HepG2 (cell line): Measurements from ENCODE around the gene IMPDH1. TPM values are rescaled to one million over a fixed set of nuclear protein-coding genes. Genes with fewer than 3 reads are reported as not detected.

Experiments used
- ELF3 ChIP-seq: IDR thresholded peaks from 2 replicates; pipeline ENCODE4 v1.6.1; 2016; ENCODE audit warnings: missing genetic modification reagents, missing compliant biosample characterization
- YEATS4 ChIP-seq: sonication (generic); formaldehyde crosslinking; IDR thresholded peaks from 2 replicates; pipeline ENCODE4 v1.4.0; 2020; ENCODE audit warnings: missing genetic modification reagents, borderline replicate concordance
- ZMAT3 ChIP-seq: sonication (generic); formaldehyde crosslinking; conservative IDR thresholded peaks from 2 replicates; pipeline ENCODE4 v1.7.0; 2021; ENCODE audit warnings: missing genetic modification reagents
- ZNF350 ChIP-seq: sonication (generic); formaldehyde crosslinking; IDR thresholded peaks from 2 replicates; pipeline ENCODE4 v1.4.0; 2020; ENCODE audit warnings: mild to moderate bottlenecking, low read depth, missing genetic modification reagents, borderline replicate concordance
- ZNF766 ChIP-seq: sonication (generic); formaldehyde crosslinking; IDR thresholded peaks from 2 replicates; pipeline ENCODE4 v1.5.0; 2020; ENCODE audit warnings: missing genetic modification reagents, borderline replicate concordance
- polyA plus RNA-seq, 8 experiments: library from polyadenylated mRNA; depleted of rRNA in 3 of 8; stranded (reverse) in 7 of 8; unstranded in 1 of 8; fragments of >200 nt; fragmentation: Illumina TruSeq in 4 of 8; extraction: Trizol in 4 of 8; gene quantifications; 2 replicates each; pipeline versions ENCODE4 v1.2.1 to v1.2.3, GENCODE V29; 2011 to 2016; ENCODE audit warnings: low read depth in 4 of 8, missing spikeins in 1 of 8, mixed read lengths in 1 of 8; ENCODE audit not compliant: insufficient read depth in 1 of 8
- total RNA-seq, 5 experiments: library from RNA; depleted of rRNA; stranded (reverse); fragments of >200 nt; fragmentation: Illumina TruSeq; extraction: Trizol; gene quantifications; 2 replicates each; pipeline ENCODE4 v1.2.3, GENCODE V29; 2016; ENCODE audit warnings: low read depth in 1 of 5
- TF ChIP-seq, protein P1 (sequence below), 2 experiments: fragments of 450-650 bp in 1 of 2; sonication (generic) in 1 of 2; formaldehyde crosslinking in 1 of 2; IDR thresholded peaks; 2 replicates each; pipeline versions ENCODE4 v1.6.1 to v1.8.0; 2016 to 2022; ENCODE audit warnings: antibody characterized with exemption in 1 of 2, mild to moderate bottlenecking in 1 of 2, missing genetic modification reagents in 1 of 2
- TF ChIP-seq, protein P2 (sequence below): sonication (generic); formaldehyde crosslinking; IDR thresholded peaks from 2 replicates; pipeline ENCODE4 v1.8.0; 2022; ENCODE audit warnings: mild to moderate bottlenecking, missing genetic modification reagents, moderate library complexity
- TF ChIP-seq, protein P3 (sequence below): sonication (generic); formaldehyde crosslinking; IDR thresholded peaks from 2 replicates; pipeline ENCODE4 v1.4.0; 2020; ENCODE audit warnings: missing genetic modification reagents, borderline replicate concordance
- TF ChIP-seq, protein P4 (sequence below): fragments of 450-650 bp; IDR thresholded peaks from 2 replicates; pipeline ENCODE4 v1.6.1; 2017; ENCODE audit warnings: mild to moderate bottlenecking

The IMPDH1 gene
- total and polyA plus RNA-seq, 2 of the 13 experiments (the other 11 are each of a cell fraction or from before 2014, with no cell fraction given) = 22.8 to 34.0 TPM

DNA sequence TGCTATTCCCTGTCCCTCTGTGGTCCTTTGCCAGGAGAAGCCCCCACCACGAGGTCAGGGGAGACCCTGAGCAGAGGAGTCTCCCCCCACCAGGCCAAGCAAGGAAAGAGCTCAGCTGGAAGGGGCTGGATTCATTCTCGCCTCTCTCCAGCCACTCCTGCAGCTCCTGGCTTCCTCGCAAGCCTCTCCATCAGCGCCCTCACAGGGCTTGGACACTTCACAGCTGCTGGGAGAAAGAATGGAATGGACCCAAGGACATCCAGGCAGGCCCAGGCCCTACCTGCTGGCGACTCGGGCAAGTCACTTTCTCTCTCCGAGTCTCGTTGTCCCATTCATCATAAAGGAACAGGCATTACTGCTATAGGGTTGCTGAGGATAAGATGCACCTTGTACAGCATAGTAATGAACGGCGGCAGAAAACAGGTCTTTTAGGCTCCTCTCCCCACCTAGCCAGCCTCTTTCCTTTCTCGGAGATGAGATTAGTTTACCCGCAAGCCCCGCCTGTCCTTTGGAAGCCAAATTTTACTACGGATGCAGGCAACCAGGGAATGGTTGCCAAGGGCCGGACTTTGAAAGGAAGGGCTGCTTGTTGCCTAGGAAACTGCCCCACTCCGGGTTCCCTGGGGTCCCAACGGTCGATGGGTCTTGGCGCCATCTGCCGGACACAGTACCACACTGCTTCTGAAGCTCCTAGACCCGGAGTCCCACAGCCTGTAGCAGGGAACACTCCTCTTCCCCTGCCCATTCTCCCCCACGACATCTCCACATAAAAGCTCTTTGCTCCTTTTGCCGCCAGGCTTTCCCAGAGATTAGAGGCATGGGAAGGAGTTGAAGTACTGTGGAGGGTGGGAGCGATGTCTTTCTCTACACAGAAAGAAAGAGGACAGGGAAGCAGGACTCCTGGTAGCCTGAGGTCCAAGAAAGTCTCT, 22.3 kb downstream of the IMPDH1 start (continued):
- TF ChIP-seq, protein P1, sequence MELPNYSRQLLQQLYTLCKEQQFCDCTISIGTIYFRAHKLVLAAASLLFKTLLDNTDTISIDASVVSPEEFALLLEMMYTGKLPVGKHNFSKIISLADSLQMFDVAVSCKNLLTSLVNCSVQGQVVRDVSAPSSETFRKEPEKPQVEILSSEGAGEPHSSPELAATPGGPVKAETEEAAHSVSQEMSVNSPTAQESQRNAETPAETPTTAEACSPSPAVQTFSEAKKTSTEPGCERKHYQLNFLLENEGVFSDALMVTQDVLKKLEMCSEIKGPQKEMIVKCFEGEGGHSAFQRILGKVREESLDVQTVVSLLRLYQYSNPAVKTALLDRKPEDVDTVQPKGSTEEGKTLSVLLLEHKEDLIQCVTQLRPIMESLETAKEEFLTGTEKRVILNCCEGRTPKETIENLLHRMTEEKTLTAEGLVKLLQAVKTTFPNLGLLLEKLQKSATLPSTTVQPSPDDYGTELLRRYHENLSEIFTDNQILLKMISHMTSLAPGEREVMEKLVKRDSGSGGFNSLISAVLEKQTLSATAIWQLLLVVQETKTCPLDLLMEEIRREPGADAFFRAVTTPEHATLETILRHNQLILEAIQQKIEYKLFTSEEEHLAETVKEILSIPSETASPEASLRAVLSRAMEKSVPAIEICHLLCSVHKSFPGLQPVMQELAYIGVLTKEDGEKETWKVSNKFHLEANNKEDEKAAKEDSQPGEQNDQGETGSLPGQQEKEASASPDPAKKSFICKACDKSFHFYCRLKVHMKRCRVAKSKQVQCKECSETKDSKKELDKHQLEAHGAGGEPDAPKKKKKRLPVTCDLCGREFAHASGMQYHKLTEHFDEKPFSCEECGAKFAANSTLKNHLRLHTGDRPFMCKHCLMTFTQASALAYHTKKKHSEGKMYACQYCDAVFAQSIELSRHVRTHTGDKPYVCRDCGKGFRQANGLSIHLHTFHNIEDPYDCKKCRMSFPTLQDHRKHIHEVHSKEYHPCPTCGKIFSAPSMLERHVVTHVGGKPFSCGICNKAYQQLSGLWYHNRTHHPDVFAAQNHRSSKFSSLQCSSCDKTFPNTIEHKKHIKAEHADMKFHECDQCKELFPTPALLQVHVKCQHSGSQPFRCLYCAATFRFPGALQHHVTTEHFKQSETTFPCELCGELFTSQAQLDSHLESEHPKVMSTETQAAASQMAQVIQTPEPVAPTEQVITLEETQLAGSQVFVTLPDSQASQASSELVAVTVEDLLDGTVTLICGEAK (IDR thresholded peaks at IDR 0.05) = no peak
- TF ChIP-seq, protein P1 (CRISPR knock-in tag; IDR thresholded peaks at IDR 0.05) = no peak
- TF ChIP-seq ELF3 (CRISPR knock-in tag) = no peak
- no peak for TF ChIP-seq ZMAT3 (CRISPR knock-in tag)
- TF ChIP-seq, protein P2, sequence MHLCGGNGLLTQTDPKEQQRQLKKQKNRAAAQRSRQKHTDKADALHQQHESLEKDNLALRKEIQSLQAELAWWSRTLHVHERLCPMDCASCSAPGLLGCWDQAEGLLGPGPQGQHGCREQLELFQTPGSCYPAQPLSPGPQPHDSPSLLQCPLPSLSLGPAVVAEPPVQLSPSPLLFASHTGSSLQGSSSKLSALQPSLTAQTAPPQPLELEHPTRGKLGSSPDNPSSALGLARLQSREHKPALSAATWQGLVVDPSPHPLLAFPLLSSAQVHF (CRISPR knock-in tag) = no peak
- TF ChIP-seq ZNF350 (CRISPR knock-in tag) = peak; percentile 18; the same call in 1 of the 2 replicates
- TF ChIP-seq ZNF766 (CRISPR knock-in tag) = no peak
- no peak for TF ChIP-seq YEATS4 (CRISPR knock-in tag)
- TF ChIP-seq, protein P3, sequence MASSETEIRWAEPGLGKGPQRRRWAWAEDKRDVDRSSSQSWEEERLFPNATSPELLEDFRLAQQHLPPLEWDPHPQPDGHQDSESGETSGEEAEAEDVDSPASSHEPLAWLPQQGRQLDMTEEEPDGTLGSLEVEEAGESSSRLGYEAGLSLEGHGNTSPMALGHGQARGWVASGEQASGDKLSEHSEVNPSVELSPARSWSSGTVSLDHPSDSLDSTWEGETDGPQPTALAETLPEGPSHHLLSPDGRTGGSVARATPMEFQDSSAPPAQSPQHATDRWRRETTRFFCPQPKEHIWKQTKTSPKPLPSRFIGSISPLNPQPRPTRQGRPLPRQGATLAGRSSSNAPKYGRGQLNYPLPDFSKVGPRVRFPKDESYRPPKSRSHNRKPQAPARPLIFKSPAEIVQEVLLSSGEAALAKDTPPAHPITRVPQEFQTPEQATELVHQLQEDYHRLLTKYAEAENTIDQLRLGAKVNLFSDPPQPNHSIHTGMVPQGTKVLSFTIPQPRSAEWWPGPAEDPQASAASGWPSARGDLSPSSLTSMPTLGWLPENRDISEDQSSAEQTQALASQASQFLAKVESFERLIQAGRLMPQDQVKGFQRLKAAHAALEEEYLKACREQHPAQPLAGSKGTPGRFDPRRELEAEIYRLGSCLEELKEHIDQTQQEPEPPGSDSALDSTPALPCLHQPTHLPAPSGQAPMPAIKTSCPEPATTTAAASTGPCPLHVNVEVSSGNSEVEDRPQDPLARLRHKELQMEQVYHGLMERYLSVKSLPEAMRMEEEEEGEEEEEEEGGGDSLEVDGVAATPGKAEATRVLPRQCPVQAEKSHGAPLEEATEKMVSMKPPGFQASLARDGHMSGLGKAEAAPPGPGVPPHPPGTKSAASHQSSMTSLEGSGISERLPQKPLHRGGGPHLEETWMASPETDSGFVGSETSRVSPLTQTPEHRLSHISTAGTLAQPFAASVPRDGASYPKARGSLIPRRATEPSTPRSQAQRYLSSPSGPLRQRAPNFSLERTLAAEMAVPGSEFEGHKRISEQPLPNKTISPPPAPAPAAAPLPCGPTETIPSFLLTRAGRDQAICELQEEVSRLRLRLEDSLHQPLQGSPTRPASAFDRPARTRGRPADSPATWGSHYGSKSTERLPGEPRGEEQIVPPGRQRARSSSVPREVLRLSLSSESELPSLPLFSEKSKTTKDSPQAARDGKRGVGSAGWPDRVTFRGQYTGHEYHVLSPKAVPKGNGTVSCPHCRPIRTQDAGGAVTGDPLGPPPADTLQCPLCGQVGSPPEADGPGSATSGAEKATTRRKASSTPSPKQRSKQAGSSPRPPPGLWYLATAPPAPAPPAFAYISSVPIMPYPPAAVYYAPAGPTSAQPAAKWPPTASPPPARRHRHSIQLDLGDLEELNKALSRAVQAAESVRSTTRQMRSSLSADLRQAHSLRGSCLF (CRISPR knock-in tag) = no peak
- TF ChIP-seq, protein P4, sequence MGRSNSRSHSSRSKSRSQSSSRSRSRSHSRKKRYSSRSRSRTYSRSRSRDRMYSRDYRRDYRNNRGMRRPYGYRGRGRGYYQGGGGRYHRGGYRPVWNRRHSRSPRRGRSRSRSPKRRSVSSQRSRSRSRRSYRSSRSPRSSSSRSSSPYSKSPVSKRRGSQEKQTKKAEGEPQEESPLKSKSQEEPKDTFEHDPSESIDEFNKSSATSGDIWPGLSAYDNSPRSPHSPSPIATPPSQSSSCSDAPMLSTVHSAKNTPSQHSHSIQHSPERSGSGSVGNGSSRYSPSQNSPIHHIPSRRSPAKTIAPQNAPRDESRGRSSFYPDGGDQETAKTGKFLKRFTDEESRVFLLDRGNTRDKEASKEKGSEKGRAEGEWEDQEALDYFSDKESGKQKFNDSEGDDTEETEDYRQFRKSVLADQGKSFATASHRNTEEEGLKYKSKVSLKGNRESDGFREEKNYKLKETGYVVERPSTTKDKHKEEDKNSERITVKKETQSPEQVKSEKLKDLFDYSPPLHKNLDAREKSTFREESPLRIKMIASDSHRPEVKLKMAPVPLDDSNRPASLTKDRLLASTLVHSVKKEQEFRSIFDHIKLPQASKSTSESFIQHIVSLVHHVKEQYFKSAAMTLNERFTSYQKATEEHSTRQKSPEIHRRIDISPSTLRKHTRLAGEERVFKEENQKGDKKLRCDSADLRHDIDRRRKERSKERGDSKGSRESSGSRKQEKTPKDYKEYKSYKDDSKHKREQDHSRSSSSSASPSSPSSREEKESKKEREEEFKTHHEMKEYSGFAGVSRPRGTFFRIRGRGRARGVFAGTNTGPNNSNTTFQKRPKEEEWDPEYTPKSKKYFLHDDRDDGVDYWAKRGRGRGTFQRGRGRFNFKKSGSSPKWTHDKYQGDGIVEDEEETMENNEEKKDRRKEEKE = no peak
